HepG2 (cell line): ENCODE results near the gene SRXN1. TPM values are rescaled to one million over a fixed set of nuclear protein-coding genes. Genes with fewer than 3 reads are reported as not detected.

ENCODE experiments used
- ATAC-seq: fragments of 200-7000 bp; cut with Tn5 transposase; 3 replicates; pipeline ENCODE4 v1.9.1; 2020; ENCODE audit warnings: mild to moderate bottlenecking, moderate library complexity
- BruUV-seq: library from RNA; stranded (reverse); fragments of 400-500 nt; replicated peaks from 2 replicates; lab custom pipeline; 2021; lab: Mats Ljungman, UMichigan
- CTCF ChIA-PET: fragments of 300-600 bp; formaldehyde crosslinking; extraction: SDS; loops from one replicate; lab custom pipeline; 2021; ENCODE audit warnings: low total read pairs, inconsistent platforms, low intra/inter-chr PET ratio; lab: Yijun Ruan, JAX
- POLR2A ChIA-PET: fragments of 350-600 bp; sonication (Branson Sonifier 250); formaldehyde crosslinking; loops from one replicate; lab custom pipeline; 2020; ENCODE audit warnings: antibody characterized with exemption, inconsistent platforms; lab: Yijun Ruan, JAX
- DNase-seq: peaks from one replicate; pipeline ENCODE4 v3.0.0-alpha.2; 2015; ENCODE audit warnings: low spot score
- FAIRE-seq: peaks from 3 replicates; lab custom pipeline; 2011; peaks lifted over from hg19 to GRCh38; lab: Jason Lieb, UNC
- H2AFZ ChIP-seq: one replicate; pipeline ENCODE4 v1.6.1; 2011; ENCODE audit warnings: low read length, inconsistent platforms
- H3K27ac ChIP-seq: fragments of 300-600 bp; 3 replicates; pipeline ENCODE4 v1.8.0; 2011; ENCODE audit warnings: mixed run types, mild to moderate bottlenecking, mixed read lengths, low read length, inconsistent platforms; ENCODE audit not compliant: insufficient read depth; ENCODE audit errors: extremely low read length
- H3K27me3 ChIP-seq, 2 experiments: fragments of 200-600 bp in 1 of 2; 2 replicates in 1 of 2; 3 replicates in 1 of 2; pipeline versions ENCODE4 v1.6.0 to v1.8.0; 2011; ENCODE audit warnings: low read length in 2 of 2, mild to moderate bottlenecking in 2 of 2, moderate library complexity in 2 of 2, inconsistent platforms in 1 of 2; ENCODE audit not compliant: insufficient read depth in 2 of 2, control insufficient read depth in 1 of 2
- H3K36me3 ChIP-seq, 2 experiments: fragments of 200-600 bp in 1 of 2; replicated peaks in 1 of 2; 2 replicates in 1 of 2; 3 replicates in 1 of 2; pipeline versions ENCODE4 v1.5.1 to v1.8.0; 2011; ENCODE audit warnings: low read length in 2 of 2, inconsistent platforms in 1 of 2; ENCODE audit not compliant: insufficient read depth in 2 of 2, control insufficient read depth in 1 of 2
- H3K4me1 ChIP-seq: 2 replicates; pipeline ENCODE4 v1.5.1; 2012; ENCODE audit warnings: low read length, inconsistent platforms; ENCODE audit not compliant: insufficient read depth
- H3K4me2 ChIP-seq: 2 replicates; pipeline ENCODE4 v1.6.0; 2011; ENCODE audit warnings: low read depth, low read length, inconsistent platforms
- H3K4me3 ChIP-seq, 3 experiments: fragments of 200-600 bp in 1 of 3; sonication (generic), shearing (Covaris generic) in 1 of 3; replicated peaks in 1 of 3; 2 replicates each; pipeline ENCODE4 v1.5.1; 2011 to 2016; ENCODE audit warnings: low read length in 3 of 3, inconsistent platforms in 2 of 3, low read depth in 2 of 3, mild to moderate bottlenecking in 2 of 3, control low read depth in 1 of 3, mixed read lengths in 1 of 3; ENCODE audit not compliant: insufficient read depth in 1 of 3
- H3K79me2 ChIP-seq: one replicate; pipeline ENCODE4 v1.6.1; 2011; ENCODE audit warnings: low read length, inconsistent platforms; ENCODE audit not compliant: insufficient read depth
- H3K9ac ChIP-seq: 2 replicates; pipeline ENCODE4 v1.6.0; 2011; ENCODE audit warnings: mild to moderate bottlenecking, low read depth, low read length, inconsistent platforms; ENCODE audit not compliant: insufficient read depth
- H3K9me3 ChIP-seq: 2 replicates; pipeline ENCODE4 v1.5.1; 2012; ENCODE audit warnings: mild to moderate bottlenecking, low read length
- H4K20me1 ChIP-seq: 2 replicates; pipeline ENCODE4 v1.6.0; 2011; ENCODE audit warnings: inconsistent platforms, mild to moderate bottlenecking, low read length, moderate library complexity; ENCODE audit not compliant: insufficient read depth
- DMAP1 ChIP-seq: IDR thresholded peaks from 2 replicates; pipeline ENCODE4 v1.6.1; 2016
- FOXM1 ChIP-seq: sonication (generic); formaldehyde crosslinking; IDR thresholded peaks from 2 replicates; pipeline ENCODE4 v1.5.0; 2020; ENCODE audit warnings: missing genetic modification reagents
- GABPA ChIP-seq, 2 experiments: IDR thresholded peaks; 2 replicates each; pipeline ENCODE4 v1.6.1; 2011 to 2016; ENCODE audit warnings: low read depth in 2 of 2, low read length in 1 of 2, missing biosample characterization in 1 of 2, missing genetic modification characterization in 1 of 2
- GATA4 ChIP-seq: sonication (generic); IDR thresholded peaks from 2 replicates; pipeline ENCODE4 v1.6.1; 2016; ENCODE audit warnings: antibody characterized with exemption, low read depth, borderline replicate concordance
- HCFC1 ChIP-seq: fragments of 150-350 bp; IDR thresholded peaks from 2 replicates; pipeline ENCODE4 v1.6.1; 2014; ENCODE audit warnings: low read depth, low read length
- PTBP1 ChIP-seq: fragments of 200-400 bp; formaldehyde crosslinking; IDR thresholded peaks from 2 replicates; pipeline ENCODE4 v1.6.1; 2018; ENCODE audit warnings: low read length, low read depth; ENCODE audit not compliant: poor library complexity, severe bottlenecking
- STAG1 ChIP-seq: sonication (generic); formaldehyde crosslinking; IDR thresholded peaks from 2 replicates; pipeline ENCODE4 v1.4.0; 2020; ENCODE audit warnings: missing genetic modification reagents
- TBX3 ChIP-seq: fragments of 450-650 bp; IDR thresholded peaks from 2 replicates; pipeline ENCODE4 v1.6.1; 2017; ENCODE audit warnings: antibody characterized with exemption, mild to moderate bottlenecking, inconsistent platforms, borderline replicate concordance
- U2AF2 ChIP-seq: fragments of 200-400 bp; formaldehyde crosslinking; IDR thresholded peaks from 2 replicates; pipeline ENCODE4 v1.6.1; 2017; ENCODE audit warnings: low read depth, mild to moderate bottlenecking, low read length
- ZBTB1 ChIP-seq: sonication (generic); formaldehyde crosslinking; IDR thresholded peaks from 2 replicates; pipeline ENCODE4 v1.4.0; 2020; ENCODE audit warnings: missing genetic modification reagents, borderline replicate concordance
- ZBTB7B ChIP-seq: sonication (generic); formaldehyde crosslinking; IDR thresholded peaks from 2 replicates; pipeline ENCODE4 v1.4.0; 2020; ENCODE audit warnings: missing genetic modification reagents
- ZKSCAN5 ChIP-seq: sonication (generic); formaldehyde crosslinking; IDR thresholded peaks from 2 replicates; pipeline ENCODE4 v1.5.1; 2020; ENCODE audit warnings: mild to moderate bottlenecking, missing genetic modification reagents
- ZNF10 ChIP-seq: sonication (generic); formaldehyde crosslinking; IDR thresholded peaks from 2 replicates; pipeline ENCODE4 v1.4.0; 2020; ENCODE audit warnings: mild to moderate bottlenecking, low read depth, missing genetic modification reagents, borderline replicate concordance
- ZNF205 ChIP-seq: IDR thresholded peaks from 2 replicates; pipeline ENCODE4 v1.6.1; 2018; ENCODE audit warnings: missing biosample characterization, missing genetic modification reagents
- ZNF781 ChIP-seq: sonication (generic); formaldehyde crosslinking; IDR thresholded peaks from 2 replicates; pipeline ENCODE4 v1.5.1; 2020; ENCODE audit warnings: borderline replicate concordance, mild to moderate bottlenecking, missing genetic modification reagents; ENCODE audit errors: not compliant biosample characterization
- ZNF850 ChIP-seq: sonication (generic); formaldehyde crosslinking; conservative IDR thresholded peaks from 2 replicates; pipeline ENCODE4 v1.9.0; 2021; ENCODE audit warnings: mild to moderate bottlenecking, missing genetic modification reagents
- WGBS: methylation state at CpG from one replicate; pipeline ENCODE4 v1.1.6; 2017; ENCODE audit warnings: low lambda C conversion rate; 5-methylcytosine and 5-hydroxymethylcytosine counted together
- in situ Hi-C: cut with HindIII; loops from 2 replicates; pipeline ENCODE4 v1.10.0; 2017; ENCODE audit warnings: low pct_unique_long_range_greater_than_20kb; ENCODE audit not compliant: extremely low pct_ligation_motif_present
- intact Hi-C: fragments of 100-400 bp; cut with micrococcal nuclease; formaldehyde crosslinking; loops from one replicate; pipeline ENCODE4 v1.10.0; 2022; ENCODE audit not compliant: unreplicated experiment
- polyA plus RNA-seq, 8 experiments: library from polyadenylated mRNA; depleted of rRNA in 3 of 8; stranded (reverse) in 7 of 8; unstranded in 1 of 8; fragments of >200 nt; fragmentation: Illumina TruSeq in 4 of 8; extraction: Trizol in 4 of 8; gene quantifications; 2 replicates each; pipeline versions ENCODE4 v1.2.1 to v1.2.3, GENCODE V29; 2011 to 2016; ENCODE audit warnings: low read depth in 4 of 8, missing spikeins in 1 of 8, mixed read lengths in 1 of 8; ENCODE audit not compliant: insufficient read depth in 1 of 8
- total RNA-seq, 5 experiments: library from RNA; depleted of rRNA; stranded (reverse); fragments of >200 nt; fragmentation: Illumina TruSeq; extraction: Trizol; gene quantifications; 2 replicates each; pipeline ENCODE4 v1.2.3, GENCODE V29; 2016; ENCODE audit warnings: low read depth in 1 of 5
- TF ChIP-seq, protein P1 (sequence below): sonication (generic); formaldehyde crosslinking; IDR thresholded peaks from 2 replicates; pipeline ENCODE4 v1.4.0; 2020; ENCODE audit warnings: mild to moderate bottlenecking, missing genetic modification reagents
- TF ChIP-seq, protein P2 (sequence below): sonication (generic); formaldehyde crosslinking; IDR thresholded peaks from 2 replicates; pipeline ENCODE4 v1.9.0; 2021; ENCODE audit warnings: missing genetic modification reagents, borderline replicate concordance
- TF ChIP-seq, protein P3 (sequence below): sonication (generic); formaldehyde crosslinking; conservative IDR thresholded peaks from 2 replicates; pipeline ENCODE4 v1.4.0; 2020; ENCODE audit warnings: missing genetic modification reagents
- TF ChIP-seq, protein P4 (sequence below): sonication (generic); formaldehyde crosslinking; IDR thresholded peaks from 2 replicates; pipeline ENCODE4 v1.8.0; 2022; ENCODE audit warnings: missing genetic modification reagents, mild to moderate bottlenecking, borderline replicate concordance

The SRXN1 gene
- total and polyA plus RNA-seq, 2 of the 13 experiments (the other 11 are each of a cell fraction or from before 2014, with no cell fraction given), result 29.9 to 87.7 TPM

DNA sequence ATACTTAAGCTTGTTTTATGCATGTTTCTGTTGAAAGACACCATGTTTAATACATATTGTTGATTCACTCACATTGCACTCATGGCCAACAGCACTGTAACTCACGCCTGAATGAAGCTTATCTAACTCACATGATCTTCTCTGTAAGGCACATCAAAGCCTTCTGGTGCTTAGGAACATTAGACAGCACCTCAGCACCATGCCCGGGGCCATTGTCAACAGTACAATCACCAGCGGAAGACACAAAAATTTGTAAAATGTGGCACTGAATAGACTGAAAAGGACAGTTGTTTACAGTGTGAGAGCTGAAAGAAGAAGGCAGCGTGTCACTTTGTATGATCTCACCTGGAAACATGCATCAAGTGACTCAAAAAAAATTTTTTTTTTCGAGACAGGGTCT is 34.0 kb downstream of the SRXN1 start:
- POLR2A ChIA-PET, result no interaction called here
- peak; percentile 81 for DNase-seq
- Histone ChIP-seq H3K4me1 (peaks cover 6% of the 10 kb centered on the region), H3K9me3 (peaks cover 5% of the 10 kb centered on the region; the same call in 1 of the 2 replicates), H2AFZ (no peak overlapping the region), H3K27me3 (peaks cover 0 to 36% of the 10 kb centered on the region in 2 experiments; a peak in 3 of 5 replicates), H3K4me3 (no peak overlapping the region), H4K20me1 (no peaks in the 10 kb centered on the region), H3K36me3 (no peaks in the 10 kb centered on the region), H3K4me2 (no peak overlapping the region), H3K9ac (no peak overlapping the region), H3K27ac (no peak overlapping the region), H3K79me2 (no peaks in the 10 kb centered on the region)
- BruUV-seq, result no TSS peak
- in situ Hi-C loops, result no loop called here
- CTCF ChIA-PET, result no interaction called here
- FAIRE-seq, result peak; percentile 51
- peak; percentile 18; the same call in 2 of the 3 replicates for ATAC-seq
- intact Hi-C loops, result no loop called here
- 2% methylated on average over 5 of the region's 5 CpGs for WGBS
- TF ChIP-seq, protein P1, sequence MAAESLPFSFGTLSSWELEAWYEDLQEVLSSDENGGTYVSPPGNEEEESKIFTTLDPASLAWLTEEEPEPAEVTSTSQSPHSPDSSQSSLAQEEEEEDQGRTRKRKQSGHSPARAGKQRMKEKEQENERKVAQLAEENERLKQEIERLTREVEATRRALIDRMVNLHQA (CRISPR knock-in tag), result no peak
- TF ChIP-seq GATA4, result peak; percentile 34; the same call in 1 of the 2 replicates
- no peak for TF ChIP-seq PTBP1
- TF ChIP-seq, protein P2, sequence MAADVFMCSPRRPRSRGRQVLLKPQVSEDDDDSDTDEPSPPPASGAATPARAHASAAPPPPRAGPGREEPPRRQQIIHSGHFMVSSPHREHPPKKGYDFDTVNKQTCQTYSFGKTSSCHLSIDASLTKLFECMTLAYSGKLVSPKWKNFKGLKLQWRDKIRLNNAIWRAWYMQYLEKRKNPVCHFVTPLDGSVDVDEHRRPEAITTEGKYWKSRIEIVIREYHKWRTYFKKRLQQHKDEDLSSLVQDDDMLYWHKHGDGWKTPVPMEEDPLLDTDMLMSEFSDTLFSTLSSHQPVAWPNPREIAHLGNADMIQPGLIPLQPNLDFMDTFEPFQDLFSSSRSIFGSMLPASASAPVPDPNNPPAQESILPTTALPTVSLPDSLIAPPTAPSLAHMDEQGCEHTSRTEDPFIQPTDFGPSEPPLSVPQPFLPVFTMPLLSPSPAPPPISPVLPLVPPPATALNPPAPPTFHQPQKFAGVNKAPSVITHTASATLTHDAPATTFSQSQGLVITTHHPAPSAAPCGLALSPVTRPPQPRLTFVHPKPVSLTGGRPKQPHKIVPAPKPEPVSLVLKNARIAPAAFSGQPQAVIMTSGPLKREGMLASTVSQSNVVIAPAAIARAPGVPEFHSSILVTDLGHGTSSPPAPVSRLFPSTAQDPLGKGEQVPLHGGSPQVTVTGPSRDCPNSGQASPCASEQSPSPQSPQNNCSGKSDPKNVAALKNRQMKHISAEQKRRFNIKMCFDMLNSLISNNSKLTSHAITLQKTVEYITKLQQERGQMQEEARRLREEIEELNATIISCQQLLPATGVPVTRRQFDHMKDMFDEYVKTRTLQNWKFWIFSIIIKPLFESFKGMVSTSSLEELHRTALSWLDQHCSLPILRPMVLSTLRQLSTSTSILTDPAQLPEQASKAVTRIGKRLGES (CRISPR knock-in tag), result no peak
- TF ChIP-seq FOXM1, result no peak
- no peak for TF ChIP-seq GABPA (IDR thresholded peaks at IDR 0.05; ENCODE audit: low read depth, low read length)
- no peak for TF ChIP-seq GABPA (CRISPR knock-in tag; IDR thresholded peaks at IDR 0.05; ENCODE audit: low read depth)
- no peak for TF ChIP-seq ZNF205
- peak; percentile 74; the same call in 1 of the 2 replicates for TF ChIP-seq TBX3
- TF ChIP-seq ZNF10 (CRISPR knock-in tag), result no peak
- TF ChIP-seq DMAP1 (CRISPR knock-in tag), result no peak
- no peak for TF ChIP-seq HCFC1
- TF ChIP-seq ZBTB7B (CRISPR knock-in tag), result no peak
- no peak for TF ChIP-seq ZKSCAN5
- TF ChIP-seq, protein P3, sequence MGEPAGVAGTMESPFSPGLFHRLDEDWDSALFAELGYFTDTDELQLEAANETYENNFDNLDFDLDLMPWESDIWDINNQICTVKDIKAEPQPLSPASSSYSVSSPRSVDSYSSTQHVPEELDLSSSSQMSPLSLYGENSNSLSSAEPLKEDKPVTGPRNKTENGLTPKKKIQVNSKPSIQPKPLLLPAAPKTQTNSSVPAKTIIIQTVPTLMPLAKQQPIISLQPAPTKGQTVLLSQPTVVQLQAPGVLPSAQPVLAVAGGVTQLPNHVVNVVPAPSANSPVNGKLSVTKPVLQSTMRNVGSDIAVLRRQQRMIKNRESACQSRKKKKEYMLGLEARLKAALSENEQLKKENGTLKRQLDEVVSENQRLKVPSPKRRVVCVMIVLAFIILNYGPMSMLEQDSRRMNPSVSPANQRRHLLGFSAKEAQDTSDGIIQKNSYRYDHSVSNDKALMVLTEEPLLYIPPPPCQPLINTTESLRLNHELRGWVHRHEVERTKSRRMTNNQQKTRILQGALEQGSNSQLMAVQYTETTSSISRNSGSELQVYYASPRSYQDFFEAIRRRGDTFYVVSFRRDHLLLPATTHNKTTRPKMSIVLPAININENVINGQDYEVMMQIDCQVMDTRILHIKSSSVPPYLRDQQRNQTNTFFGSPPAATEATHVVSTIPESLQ, result no peak
- TF ChIP-seq U2AF2, result no peak
- TF ChIP-seq STAG1, result no peak
- no peak for TF ChIP-seq ZNF850
- TF ChIP-seq, protein P4, sequence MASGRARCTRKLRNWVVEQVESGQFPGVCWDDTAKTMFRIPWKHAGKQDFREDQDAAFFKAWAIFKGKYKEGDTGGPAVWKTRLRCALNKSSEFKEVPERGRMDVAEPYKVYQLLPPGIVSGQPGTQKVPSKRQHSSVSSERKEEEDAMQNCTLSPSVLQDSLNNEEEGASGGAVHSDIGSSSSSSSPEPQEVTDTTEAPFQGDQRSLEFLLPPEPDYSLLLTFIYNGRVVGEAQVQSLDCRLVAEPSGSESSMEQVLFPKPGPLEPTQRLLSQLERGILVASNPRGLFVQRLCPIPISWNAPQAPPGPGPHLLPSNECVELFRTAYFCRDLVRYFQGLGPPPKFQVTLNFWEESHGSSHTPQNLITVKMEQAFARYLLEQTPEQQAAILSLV, result no peak
- no peak for TF ChIP-seq ZNF781 (CRISPR knock-in tag)
- no peak for TF ChIP-seq ZBTB1 (CRISPR knock-in tag)
